B cell (primary cell): ENCODE measurements around the gene BPIFB2.

Source experiments
- EZH2 ChIP-seq: IDR thresholded peaks from 2 replicates; pipeline ENCODE4 v1.6.1; 2012; ENCODE audit warnings: borderline replicate concordance, low read depth, mild to moderate bottlenecking, moderate library complexity, low read length; ENCODE audit not compliant: insufficient read depth, poor library complexity, severe bottlenecking
- TF ChIP-seq, protein P1 (sequence below): fragments of 200-600 bp; IDR thresholded peaks from one replicate; pipeline ENCODE4 v1.8.0; 2022; ENCODE audit warnings: antibody characterized with exemption, mild to moderate bottlenecking

DNA sequence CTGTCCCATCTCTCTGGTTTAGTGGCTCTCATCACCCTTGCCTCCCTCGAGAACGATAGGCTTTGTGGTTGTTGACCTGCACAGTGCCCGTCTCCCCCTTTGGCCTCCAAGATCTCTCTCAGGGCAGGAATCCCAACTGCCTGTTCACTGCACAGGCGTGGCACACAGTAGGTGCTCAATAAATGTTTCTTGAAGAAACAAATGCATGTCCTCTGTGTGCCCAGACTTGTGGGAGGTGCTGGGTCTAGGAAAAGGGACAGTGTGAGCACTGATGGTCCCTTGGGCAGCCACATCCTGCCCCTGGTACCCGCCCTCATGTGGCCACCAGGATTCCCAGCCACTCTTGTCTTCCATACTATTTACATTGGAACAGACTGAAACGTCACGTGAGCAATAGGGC is 21.4 kb downstream of the BPIFB2 start:
- TF ChIP-seq, protein P1, sequence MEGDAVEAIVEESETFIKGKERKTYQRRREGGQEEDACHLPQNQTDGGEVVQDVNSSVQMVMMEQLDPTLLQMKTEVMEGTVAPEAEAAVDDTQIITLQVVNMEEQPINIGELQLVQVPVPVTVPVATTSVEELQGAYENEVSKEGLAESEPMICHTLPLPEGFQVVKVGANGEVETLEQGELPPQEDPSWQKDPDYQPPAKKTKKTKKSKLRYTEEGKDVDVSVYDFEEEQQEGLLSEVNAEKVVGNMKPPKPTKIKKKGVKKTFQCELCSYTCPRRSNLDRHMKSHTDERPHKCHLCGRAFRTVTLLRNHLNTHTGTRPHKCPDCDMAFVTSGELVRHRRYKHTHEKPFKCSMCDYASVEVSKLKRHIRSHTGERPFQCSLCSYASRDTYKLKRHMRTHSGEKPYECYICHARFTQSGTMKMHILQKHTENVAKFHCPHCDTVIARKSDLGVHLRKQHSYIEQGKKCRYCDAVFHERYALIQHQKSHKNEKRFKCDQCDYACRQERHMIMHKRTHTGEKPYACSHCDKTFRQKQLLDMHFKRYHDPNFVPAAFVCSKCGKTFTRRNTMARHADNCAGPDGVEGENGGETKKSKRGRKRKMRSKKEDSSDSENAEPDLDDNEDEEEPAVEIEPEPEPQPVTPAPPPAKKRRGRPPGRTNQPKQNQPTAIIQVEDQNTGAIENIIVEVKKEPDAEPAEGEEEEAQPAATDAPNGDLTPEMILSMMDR: no peak
- TF ChIP-seq EZH2: no peak
